K562 (cell line): ENCODE results near the gene LSM4. TPM values are rescaled to one million over a fixed set of nuclear protein-coding genes. Genes with fewer than 3 reads are reported as not detected.
A peak's percentile ranks its signal among the peaks of the same experiment; 100 is the strongest.

ENCODE experiments used
- ATAC-seq: fragments of 200-7000 bp; cut with Tn5 transposase; 3 replicates; pipeline ENCODE4 v1.9.1; 2020; ENCODE audit warnings: moderate library complexity
- BruUV-seq: library from RNA; stranded (reverse); fragments of 400-500 nt; replicated peaks from 2 replicates; lab custom pipeline; 2021; lab: Mats Ljungman, UMichigan
- CTCF ChIA-PET: fragments of 300-600 bp; formaldehyde crosslinking; extraction: SDS; loops from one replicate; lab custom pipeline; 2021; ENCODE audit warnings: low intra/inter-chr PET ratio; lab: Yijun Ruan, JAX
- POLR2A ChIA-PET: fragments of 300-600, 350-650 bp; sonication (Branson Sonifier 250); formaldehyde crosslinking; extraction: SDS; loops from one replicate; lab custom pipeline; 2021; ENCODE audit warnings: antibody characterized with exemption, inconsistent platforms; lab: Yijun Ruan, JAX
- DNase-seq, 4 experiments: peaks; one replicate each; pipeline versions ENCODE4 v3.0.0 to v3.0.0-alpha.2; 2011 to 2018; ENCODE audit warnings: low spot score in 3 of 4, mixed read lengths in 3 of 4; ENCODE audit errors: extremely low read depth in 1 of 4
- FAIRE-seq: peaks from 2 replicates; lab custom pipeline; 2011; peaks lifted over from hg19 to GRCh38; lab: Jason Lieb, UNC
- H2AFZ ChIP-seq: 2 replicates; pipeline ENCODE4 v1.6.0; 2011; ENCODE audit warnings: low read depth, low read length, control low read depth, inconsistent platforms
- H3K27ac ChIP-seq: fragments of 200-600 bp; 3 replicates; pipeline ENCODE4 v1.8.0; 2011; ENCODE audit warnings: low read depth, mild to moderate bottlenecking, control low read depth, inconsistent platforms, low read length, moderate library complexity, mixed read lengths; ENCODE audit errors: extremely low read depth
- H3K27me3 ChIP-seq, 2 experiments: fragments of 300-600 bp in 1 of 2; 2 replicates in 1 of 2; 3 replicates in 1 of 2; pipeline versions ENCODE4 v1.6.0 to v1.8.0; 2011; ENCODE audit warnings: inconsistent platforms in 2 of 2, low read length in 2 of 2, mild to moderate bottlenecking in 1 of 2, mixed read lengths in 1 of 2, moderate library complexity in 1 of 2; ENCODE audit not compliant: control insufficient read depth in 2 of 2, insufficient read depth in 2 of 2
- H3K36me3 ChIP-seq: fragments of 300-600 bp; 3 replicates; pipeline ENCODE4 v1.8.0; 2011; ENCODE audit warnings: mild to moderate bottlenecking, low read length, inconsistent platforms; ENCODE audit not compliant: control insufficient read depth, insufficient read depth
- H3K4me1 ChIP-seq, 2 experiments: fragments of 200-600 bp in 1 of 2; replicated peaks in 1 of 2; 2 replicates in 1 of 2; 3 replicates in 1 of 2; pipeline versions ENCODE4 v1.5.1 to v1.8.0; 2011; ENCODE audit warnings: inconsistent platforms in 2 of 2, low read length in 2 of 2, mild to moderate bottlenecking in 1 of 2, mixed read lengths in 1 of 2, moderate library complexity in 1 of 2; ENCODE audit not compliant: control insufficient read depth in 2 of 2, insufficient read depth in 2 of 2
- H3K4me2 ChIP-seq: 2 replicates; pipeline ENCODE4 v1.6.1; 2011; ENCODE audit warnings: low read length, control low read depth, inconsistent platforms, mixed read lengths; ENCODE audit not compliant: insufficient read depth
- H3K4me3 ChIP-seq: fragments of 200-600 bp; sonication (generic), shearing (Covaris generic); 2 replicates; pipeline ENCODE4 v1.5.1; 2016; ENCODE audit warnings: control low read depth, inconsistent platforms
- H3K79me2 ChIP-seq: fragments of 200-600 bp; 3 replicates; pipeline ENCODE4 v1.8.0; 2011; ENCODE audit warnings: low read length, inconsistent platforms; ENCODE audit not compliant: control insufficient read depth, insufficient read depth
- H3K9ac ChIP-seq, 2 experiments: 2 replicates each; pipeline versions ENCODE4 v1.6.0 to v1.6.1; 2011; ENCODE audit warnings: low read depth in 2 of 2, low read length in 2 of 2, control low read depth in 1 of 2, inconsistent platforms in 1 of 2, mild to moderate bottlenecking in 1 of 2, mixed read lengths in 1 of 2; ENCODE audit not compliant: insufficient read depth in 1 of 2
- H3K9me1 ChIP-seq: one replicate; pipeline ENCODE4 v1.6.0; 2011; ENCODE audit warnings: inconsistent platforms, mild to moderate bottlenecking, low read length, moderate library complexity; ENCODE audit not compliant: control insufficient read depth, insufficient read depth
- H3K9me3 ChIP-seq: replicated peaks from 2 replicates; pipeline ENCODE4 v1.5.1; 2011; ENCODE audit warnings: low read depth, low read length, inconsistent platforms; ENCODE audit not compliant: control insufficient read depth, insufficient read depth
- H4K20me1 ChIP-seq: replicated peaks from 2 replicates; pipeline ENCODE4 v1.6.1; 2011; ENCODE audit warnings: low read length, inconsistent platforms, mixed read lengths; ENCODE audit not compliant: control insufficient read depth, insufficient read depth
- BCOR ChIP-seq: fragments of 450-650 bp; IDR thresholded peaks from 2 replicates; pipeline ENCODE4 v1.6.1; 2016
- HNRNPL ChIP-seq: fragments of 200-400 bp; formaldehyde crosslinking; IDR thresholded peaks from 2 replicates; pipeline ENCODE4 v1.6.1; 2017; ENCODE audit warnings: low read depth, mild to moderate bottlenecking, low read length
- ZFPM2 ChIP-seq: fragments of 250-450 bp; sonication (Bioruptor Pico); IDR thresholded peaks from 2 replicates; pipeline ENCODE4 v1.5.1; 2022; ENCODE audit warnings: mild to moderate bottlenecking
- WGBS: fragments of 100-300 bp; shearing (Covaris generic); methylation state at CpG from one replicate; pipeline ENCODE4 v1.1.6; 2016; ENCODE audit warnings: low coverage, mixed read lengths; ENCODE audit not compliant: insufficient coverage; ENCODE audit errors: missing lambda C conversion rate; 5-methylcytosine and 5-hydroxymethylcytosine counted together
- in situ Hi-C: fragments of 300-500 bp; cut with MboI; formaldehyde crosslinking; loops from 4 replicates; pipeline ENCODE4 v1.15.0; 2018; ENCODE audit warnings: inconsistent platforms, mixed read lengths
- intact Hi-C: fragments of 100-400 bp; cut with micrococcal nuclease; formaldehyde crosslinking; loops from 2 replicates; pipeline ENCODE4 v1.14.2; 2022
- polyA plus RNA-seq, 8 experiments: library from polyadenylated mRNA; depleted of rRNA in 4 of 8; stranded (reverse) in 5 of 8; unstranded in 3 of 8; fragments of >200 nt; fragmentation: Nextera tagmentation in 2 of 8; fragmentation: Illumina TruSeq in 1 of 8; extraction: Ambion mirVana in 2 of 8; extraction: Trizol in 1 of 8; gene quantifications; 2 replicates each; pipeline versions ENCODE4 v1.2.1 to v1.2.3, GENCODE V29; 2011 to 2014; ENCODE audit warnings: inconsistent platforms in 1 of 8, missing spikeins in 1 of 8
- total RNA-seq, 7 experiments: library from RNA; depleted of rRNA in 6 of 7; stranded (reverse); fragments of >200 nt in 6 of 7; fragmentation: Illumina TruSeq in 2 of 7; extraction: Trizol in 2 of 7; gene quantifications; 2 replicates each; pipeline versions ENCODE4 v1.2.1 to v1.2.3, GENCODE V29; 2011 to 2021; ENCODE audit warnings: low replicate concordance in 1 of 7
- TF ChIP-seq, protein P1 (sequence below): fragments of 450-650 bp; IDR thresholded peaks from 2 replicates; pipeline ENCODE4 v1.6.1; 2016

The LSM4 gene
- total and polyA plus RNA-seq, 9 of the 15 experiments (the other 6 are each of a cell fraction or from before 2014, with no cell fraction given) = 11.9 to 763 (median 202) TPM

DNA sequence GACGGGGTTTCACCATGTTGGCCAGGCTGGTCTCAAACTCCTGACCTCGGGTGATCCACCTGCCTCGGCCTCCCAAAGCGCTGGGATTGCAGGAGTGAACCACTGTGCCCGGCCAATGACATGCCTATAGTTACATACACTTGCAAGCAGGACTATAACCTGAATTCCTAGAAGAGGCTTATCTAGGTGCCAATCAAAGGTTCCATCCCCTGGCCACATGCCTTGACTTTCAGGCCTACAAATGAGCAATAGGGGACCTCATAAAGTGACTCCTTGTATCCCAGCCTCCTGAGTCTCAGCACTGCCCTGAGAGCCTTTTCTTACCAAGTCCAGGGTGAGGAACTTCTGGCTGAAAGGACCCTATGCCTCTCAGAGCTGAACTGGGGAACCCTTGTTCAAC, 3.9 kb upstream of the LSM4 start:
- Histone ChIP-seq H3K27ac (0 out of 3 replicates have a peak overlapping the region, but pooled peaks have one; percentile 1), H3K4me3 (no peak overlapping the region), H3K36me3 (no peaks in the 10 kb centered on the region), H3K4me2 (no peak overlapping the region), H3K79me2 (peaks cover 17% of the 10 kb centered on the region), H4K20me1 (no peaks in the 10 kb centered on the region), H3K9me3 (no peaks in the 10 kb centered on the region), H3K4me1 (peaks cover 28 to 36% of the 10 kb centered on the region in 2 experiments), H2AFZ (peak overlapping the region; percentile 78), H3K9me1 (no peaks in the 10 kb centered on the region), H3K27me3 (no peaks in the 10 kb centered on the region), H3K9ac (peak overlapping the region; percentile 3 to 84; a peak in 3 of 4 replicates)
- POLR2A ChIA-PET = interaction anchor here (9.8 kb wide), 1 partner anchor 47 kb away, joined by 122 read pairs; the partner anchor contains the start of gene JUND
- in situ Hi-C loops (no loop called here), intact Hi-C loops (loop anchor here (5.0 to 10.0 kb wide), 2 partner anchors 119 to 212 kb away; no protein-coding TSS in a partner anchor)
- BruUV-seq = no TSS peak
- no peak for DNase-seq
- no peak for TF ChIP-seq HNRNPL
- TF ChIP-seq BCOR = 0 out of 2 replicates have a peak, but pooled peaks have one; percentile 56
- TF ChIP-seq ZFPM2 = no peak
- TF ChIP-seq, protein P1, sequence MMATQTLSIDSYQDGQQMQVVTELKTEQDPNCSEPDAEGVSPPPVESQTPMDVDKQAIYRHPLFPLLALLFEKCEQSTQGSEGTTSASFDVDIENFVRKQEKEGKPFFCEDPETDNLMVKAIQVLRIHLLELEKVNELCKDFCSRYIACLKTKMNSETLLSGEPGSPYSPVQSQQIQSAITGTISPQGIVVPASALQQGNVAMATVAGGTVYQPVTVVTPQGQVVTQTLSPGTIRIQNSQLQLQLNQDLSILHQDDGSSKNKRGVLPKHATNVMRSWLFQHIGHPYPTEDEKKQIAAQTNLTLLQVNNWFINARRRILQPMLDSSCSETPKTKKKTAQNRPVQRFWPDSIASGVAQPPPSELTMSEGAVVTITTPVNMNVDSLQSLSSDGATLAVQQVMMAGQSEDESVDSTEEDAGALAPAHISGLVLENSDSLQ = peak; percentile 56
- ATAC-seq = no peak
- FAIRE-seq = no peak
- CTCF ChIA-PET = interaction anchor here (2.2 kb wide), 1 partner anchor 48 kb away, joined by 11 read pairs; no protein-coding TSS in a partner anchor
- 76% methylated on average over 2 of the region's 5 CpGs for WGBS
